HG03521 (cell line): Measurements from ENCODE around the gene TFG.

ENCODE experiments used
- ATAC-seq: cut with Tn5 transposase; IDR thresholded peaks from one replicate; pipeline ENCODE4 v1.9.1; 2021; ENCODE audit warnings: mild to moderate bottlenecking, moderate library complexity; ENCODE audit not compliant: unreplicated experiment

TFG gene

GRCh38 chr3:100783619-100784018 lies 74.3 kb downstream of the TFG start:
- ATAC-seq: no peak

GRCh38 chr3:100789579-100789978 lies 80.3 kb downstream of the TFG start:
- no peak for ATAC-seq

DNA sequence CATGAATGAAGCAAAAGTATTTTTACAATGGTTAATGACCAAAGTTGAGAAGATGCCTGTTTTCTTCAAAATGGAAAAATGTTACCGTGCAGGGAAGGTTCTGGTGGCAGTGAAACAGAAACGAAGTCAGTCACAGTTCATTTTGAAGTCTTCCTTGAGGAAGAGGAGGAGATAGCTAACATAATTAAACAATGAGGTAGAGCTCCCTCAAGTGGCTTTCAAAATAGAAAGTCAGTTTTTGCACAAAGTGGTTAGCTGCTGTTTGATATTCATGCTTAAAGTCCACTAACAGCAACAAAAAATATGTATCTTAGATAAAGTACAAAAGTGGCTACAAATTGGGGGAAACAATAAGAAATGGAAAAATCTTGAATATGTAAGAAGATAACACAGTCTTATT lies 87.3 kb downstream of the TFG start:
- no peak for ATAC-seq

- no peak for ATAC-seq
Measured at GRCh38 chr3:100798012-100798411, 88.7 kb downstream of the TFG start.
